GM21737 (cell line): ENCODE data around the gene FBXL16.

Source experiments
- ATAC-seq: cut with Tn5 transposase; IDR thresholded peaks from one replicate; pipeline ENCODE4 v1.9.1; 2021; ENCODE audit warnings: mild to moderate bottlenecking, moderate library complexity; ENCODE audit not compliant: unreplicated experiment

The FBXL16 gene

DNA sequence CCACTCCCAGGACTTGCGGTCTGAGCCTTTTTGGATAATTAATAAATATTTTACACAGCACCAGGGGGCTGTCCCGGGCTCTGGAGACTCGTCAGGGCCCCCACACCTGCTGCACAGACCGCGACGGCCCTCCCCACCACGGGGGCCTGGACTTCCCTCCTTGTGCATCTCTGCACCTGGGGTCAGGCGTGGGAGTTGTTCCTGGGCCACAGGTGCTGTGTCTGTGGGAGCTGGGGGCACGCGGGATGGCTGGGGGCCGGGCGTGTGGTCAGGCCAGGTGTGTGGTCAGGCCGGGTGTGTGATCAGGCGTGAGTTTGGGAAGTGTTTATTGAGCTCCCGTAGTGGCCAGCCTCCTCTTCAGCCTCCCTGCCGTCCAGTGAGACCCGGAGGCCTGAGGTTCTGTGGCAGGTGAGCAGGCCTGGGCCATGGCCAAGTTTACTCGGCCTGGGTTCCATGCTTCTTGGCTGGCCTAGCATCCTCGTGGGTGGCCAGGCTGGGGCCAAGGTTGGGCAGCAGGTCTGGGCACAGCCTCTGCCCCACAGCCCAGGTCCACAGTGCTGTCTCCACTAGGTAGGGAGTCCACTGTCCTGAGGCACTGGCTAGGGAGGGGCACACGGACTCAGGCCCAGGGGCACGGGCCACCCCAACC is 27.3 kb downstream of the FBXL16 start:
- no peak for ATAC-seq

DNA sequence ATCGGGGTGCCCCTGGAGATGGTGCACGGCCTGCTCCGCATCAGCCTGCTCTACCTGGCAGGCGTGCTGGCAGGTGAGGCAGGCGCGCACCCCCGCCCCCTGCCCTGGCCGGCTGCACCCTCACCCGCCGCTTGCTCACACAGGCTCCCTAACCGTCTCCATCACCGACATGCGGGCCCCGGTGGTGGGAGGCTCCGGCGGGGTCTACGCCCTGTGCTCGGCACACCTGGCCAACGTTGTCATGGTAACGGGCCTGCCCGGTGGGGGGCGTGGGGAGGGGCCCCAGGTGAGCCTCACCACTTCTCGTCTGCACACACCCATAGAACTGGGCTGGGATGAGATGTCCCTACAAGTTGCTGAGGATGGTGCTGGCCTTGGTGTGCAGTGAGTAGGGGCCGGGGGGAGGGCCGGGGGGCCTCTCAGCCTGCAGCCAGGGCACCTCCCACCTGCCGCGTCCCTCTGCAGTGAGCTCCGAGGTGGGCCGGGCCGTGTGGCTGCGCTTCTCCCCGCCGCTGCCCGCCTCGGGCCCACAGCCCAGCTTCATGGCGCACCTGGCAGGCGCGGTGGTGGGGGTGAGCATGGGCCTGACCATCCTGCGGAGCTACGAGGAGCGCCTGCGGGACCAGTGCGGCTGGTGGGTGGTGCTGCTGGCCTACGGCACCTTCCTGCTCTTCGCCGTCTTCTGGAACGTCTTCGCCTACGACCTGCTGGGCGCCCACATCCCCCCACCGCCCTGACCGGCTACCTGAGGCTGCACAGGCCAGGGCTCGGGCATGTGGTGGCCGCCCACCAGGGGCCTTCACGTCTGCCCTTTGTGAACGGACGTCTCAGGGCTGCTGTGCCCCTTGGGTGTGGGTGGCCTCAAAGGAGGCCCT is 28.0 kb downstream of the FBXL16 start:
- ATAC-seq = no peak

- ATAC-seq = no peak
Measured at GRCh38 chr16:676913-677312, 28.7 kb downstream of the FBXL16 start.

GRCh38 chr16:676565-676902 is 29.1 kb downstream of the FBXL16 start:
- no peak for ATAC-seq

DNA sequence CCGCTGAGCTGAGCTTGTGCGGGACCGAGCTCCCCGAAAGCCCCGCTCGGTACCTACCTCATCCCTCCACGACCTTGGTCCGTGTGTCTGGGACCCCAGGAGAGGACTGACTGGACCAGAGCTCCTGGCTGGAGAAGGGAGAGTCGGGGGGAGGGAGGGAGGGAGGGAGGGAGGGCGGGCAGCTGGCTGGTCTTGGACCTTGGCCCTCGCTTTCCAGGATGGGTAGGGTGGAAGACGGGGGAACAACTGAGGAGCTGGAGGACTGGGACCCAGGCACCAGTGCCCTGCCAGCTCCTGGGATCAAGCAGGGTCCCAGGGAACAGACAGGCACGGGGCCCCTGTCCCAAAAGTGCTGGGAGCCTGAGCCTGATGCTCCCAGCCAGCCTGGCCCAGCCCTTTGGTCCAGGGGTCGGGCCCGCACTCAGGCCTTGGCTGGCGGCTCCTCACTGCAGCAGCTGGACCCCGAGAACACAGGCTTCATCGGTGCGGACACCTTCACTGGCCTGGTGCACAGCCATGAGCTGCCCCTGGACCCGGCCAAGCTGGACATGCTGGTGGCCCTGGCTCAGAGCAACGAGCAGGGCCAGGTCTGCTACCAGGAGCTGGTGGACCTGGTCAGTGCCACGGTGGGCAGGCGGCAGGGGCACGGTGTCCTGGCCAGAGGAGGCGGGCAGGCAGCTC is 29.6 kb downstream of the FBXL16 start:
- ATAC-seq = no peak

- no peak for ATAC-seq
Measured at GRCh38 chr16:674968-675883, 30.4 kb downstream of the FBXL16 start, which contains the start of gene RHBDL1. TSS of gene RHBDL1 (plus strand) at chr16:675671. CDS start at chr16:675791, 120 bp downstream.

GRCh38 chr16:674214-674881 is 31.3 kb downstream of the FBXL16 start:
- ATAC-seq = no peak

DNA sequence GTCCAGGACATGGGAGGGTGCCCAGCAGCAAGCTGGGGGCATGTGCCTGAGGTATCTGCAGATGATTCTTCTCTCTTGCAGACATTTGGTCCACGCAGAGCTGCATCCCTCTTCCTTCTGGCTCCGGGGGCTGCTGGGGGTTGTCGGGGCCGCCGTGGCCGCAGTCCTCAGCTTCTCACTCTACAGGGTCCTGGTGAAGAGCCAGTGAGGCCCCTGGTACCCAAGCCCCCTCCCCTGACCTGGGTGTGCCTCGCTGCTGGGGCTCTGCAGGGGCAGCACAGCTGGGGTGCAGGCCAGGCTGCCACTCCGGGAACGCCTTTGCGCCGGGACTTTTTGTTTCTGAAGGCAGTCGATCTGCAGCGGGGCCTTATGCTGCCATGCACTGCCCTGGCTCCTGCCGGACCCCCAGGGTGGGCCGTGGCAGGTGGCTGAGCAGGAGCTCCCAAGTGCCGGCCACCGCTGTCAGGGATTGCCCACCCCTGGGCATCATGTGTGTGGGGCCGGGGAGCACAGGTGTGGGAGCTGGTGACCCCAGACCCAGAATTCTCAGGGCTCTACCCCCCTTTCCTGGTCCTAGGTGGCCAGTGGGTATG is 32.1 kb downstream of the FBXL16 start:
- no peak for ATAC-seq

- no peak for ATAC-seq
Measured at GRCh38 chr16:672851-673250, 32.8 kb downstream of the FBXL16 start.

DNA sequence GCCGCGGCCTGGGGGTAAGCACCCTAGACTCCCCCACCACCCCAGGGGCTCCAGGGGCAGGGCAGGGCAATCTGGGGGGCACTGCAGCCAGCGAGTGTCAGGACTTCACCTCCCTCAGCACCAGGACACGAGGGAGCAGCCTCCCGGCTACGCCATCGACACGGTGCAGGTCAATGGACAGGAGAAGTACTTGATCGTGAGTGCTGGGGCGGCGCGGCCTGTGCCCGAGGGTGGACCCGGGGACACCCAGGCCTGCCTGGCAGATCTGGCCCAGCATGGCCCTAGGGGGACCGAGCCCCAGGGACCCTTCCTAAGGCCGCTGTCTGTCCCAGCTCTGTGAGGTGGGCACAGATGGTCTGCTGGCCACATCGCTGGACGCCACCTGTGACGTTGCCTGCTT is 33.2 kb downstream of the FBXL16 start:
- no peak for ATAC-seq

DNA sequence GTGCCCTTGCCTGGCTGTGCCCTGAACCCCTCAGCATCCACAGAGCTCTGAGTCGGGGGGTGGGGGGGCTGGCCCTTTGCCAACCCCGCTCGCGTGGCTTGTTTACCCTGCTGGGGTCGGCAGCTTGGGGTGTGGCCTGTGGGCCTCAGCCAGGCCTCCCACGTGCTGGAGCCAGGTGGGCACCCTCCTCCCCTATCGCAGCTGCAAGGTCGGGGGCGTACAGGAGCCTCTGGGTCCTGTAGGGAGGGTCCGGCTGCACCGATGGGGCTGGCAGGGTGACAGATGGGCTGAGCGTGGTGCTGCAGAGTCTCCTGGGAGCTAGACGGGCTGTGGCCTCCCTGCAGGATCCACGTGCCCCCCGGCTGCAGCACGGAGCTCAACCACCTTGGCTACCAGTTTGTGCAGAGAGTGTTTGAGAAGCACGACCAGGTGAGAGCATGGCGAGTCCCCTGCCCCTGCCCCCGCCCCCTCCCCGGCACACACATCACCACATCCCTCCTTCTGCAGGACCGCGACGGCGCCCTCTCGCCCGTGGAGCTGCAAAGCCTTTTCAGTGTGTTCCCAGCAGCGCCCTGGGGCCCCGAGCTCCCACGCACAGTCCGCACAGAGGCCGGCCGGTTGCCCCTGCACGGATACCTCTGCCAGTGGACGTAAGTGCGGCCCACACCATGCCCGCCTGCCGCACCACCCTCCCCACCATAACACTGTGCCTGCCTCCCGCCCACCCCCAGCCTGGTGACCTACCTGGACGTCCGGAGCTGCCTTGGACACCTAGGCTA is 34.1 kb downstream of the FBXL16 start:
- no peak for ATAC-seq

GRCh38 chr16:670485-671352 is 34.9 kb downstream of the FBXL16 start:
- ATAC-seq = no peak

DNA sequence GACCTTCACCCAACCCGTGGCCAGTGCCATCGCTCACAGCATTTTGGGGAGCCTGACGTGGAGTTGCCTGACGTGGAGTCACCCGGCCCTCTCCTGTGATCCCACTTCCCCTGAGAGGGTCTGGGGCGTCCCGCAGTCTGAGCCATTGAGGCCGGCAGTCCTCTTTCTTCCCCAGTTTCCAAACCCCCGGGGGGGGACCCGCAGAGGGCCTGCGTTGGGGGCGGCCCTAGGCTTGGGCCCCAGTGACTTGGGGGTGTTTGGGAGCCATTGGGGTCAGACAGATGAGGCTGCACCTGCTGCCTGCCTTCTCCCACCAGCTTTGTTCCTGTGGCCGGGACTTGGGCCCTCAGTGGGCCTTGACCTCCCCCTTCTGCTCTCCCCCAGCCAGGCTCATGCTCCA is 35.9 kb downstream of the FBXL16 start:
- no peak for ATAC-seq

GRCh38 chr16:668519-669171 is 37.0 kb downstream of the FBXL16 start:
- no peak for ATAC-seq

- ATAC-seq = peak; percentile 83
Measured at GRCh38 chr16:667780-668518, 37.7 kb downstream of the FBXL16 start, which contains the start of gene RHOT2. TSS of gene RHOT2 (plus strand) at chr16:668132. CDS start at chr16:668200, 68 bp downstream.

- ATAC-seq = no peak
Measured at GRCh38 chr16:667113-667779, 38.4 kb downstream of the FBXL16 start.
